SKM-1 treated with dmso at 0.1 percent for 144 hours (cell line): Measurements from ENCODE around the gene CD93.

ENCODE experiments used
- DNase-seq: peaks from one replicate; lab custom pipeline; 2025; ENCODE audit not compliant: unreplicated experiment; lab: John Stamatoyannopoulos, UW

Gene CD93

DNA sequence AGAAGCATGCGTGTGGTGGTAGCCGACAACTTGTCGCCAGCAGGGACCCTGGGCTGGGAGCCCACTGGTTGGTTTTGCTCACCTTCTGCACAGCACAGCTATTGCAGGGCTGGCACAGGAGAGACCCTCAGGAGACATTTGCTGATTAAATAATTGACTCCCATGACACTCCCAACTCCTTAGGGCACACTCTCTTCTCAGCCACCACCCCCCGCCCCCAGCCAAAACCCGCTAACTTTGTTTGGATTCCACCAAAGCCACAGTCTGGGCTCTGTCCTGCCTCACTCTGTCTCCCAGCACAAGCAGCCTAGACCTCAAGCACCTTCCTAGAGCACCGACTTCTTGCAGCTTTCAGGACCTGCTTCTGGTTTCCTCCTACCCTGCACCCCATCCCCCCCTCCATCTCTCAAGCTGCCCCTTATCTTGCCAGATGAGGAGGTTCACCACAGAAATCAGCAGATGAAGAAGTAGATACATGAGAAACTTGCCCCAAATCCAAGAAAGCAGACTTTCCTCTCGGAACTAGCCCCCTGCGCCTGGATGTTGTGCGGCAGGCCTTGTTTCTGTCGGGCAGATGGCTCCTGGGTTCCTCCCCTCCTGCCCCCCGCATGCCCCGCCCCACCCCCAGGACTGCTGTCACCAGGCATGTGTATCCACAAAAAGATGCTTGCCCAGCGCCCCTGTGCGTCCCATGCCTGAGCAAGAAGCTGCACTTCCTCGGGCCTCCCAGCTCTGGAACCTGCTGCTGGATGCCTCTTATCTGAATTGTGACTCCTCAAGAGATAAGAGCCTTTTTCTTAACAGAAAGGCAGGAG, 35.0 kb upstream of the CD93 start:
- no peak for DNase-seq

DNA sequence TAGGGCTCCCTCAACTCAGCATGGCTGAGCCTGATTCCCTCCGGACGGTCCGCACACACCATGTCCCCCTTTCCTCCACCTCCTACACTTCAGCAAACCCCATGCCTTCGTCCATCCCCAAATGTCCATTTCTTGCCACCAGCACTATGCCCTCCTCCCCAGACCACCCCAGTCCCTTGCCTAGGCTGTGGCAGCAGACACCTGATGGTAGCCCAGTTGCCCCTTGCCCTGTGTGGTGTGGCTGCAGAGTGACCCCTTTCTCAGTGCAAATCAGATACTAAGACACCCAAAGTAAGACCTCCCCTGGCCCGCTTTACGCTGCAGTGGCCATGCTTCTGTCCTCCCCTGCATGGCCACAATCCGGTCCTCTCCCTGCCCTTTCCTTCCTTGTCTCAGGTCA, 34.1 kb upstream of the CD93 start:
- no peak for DNase-seq

DNA sequence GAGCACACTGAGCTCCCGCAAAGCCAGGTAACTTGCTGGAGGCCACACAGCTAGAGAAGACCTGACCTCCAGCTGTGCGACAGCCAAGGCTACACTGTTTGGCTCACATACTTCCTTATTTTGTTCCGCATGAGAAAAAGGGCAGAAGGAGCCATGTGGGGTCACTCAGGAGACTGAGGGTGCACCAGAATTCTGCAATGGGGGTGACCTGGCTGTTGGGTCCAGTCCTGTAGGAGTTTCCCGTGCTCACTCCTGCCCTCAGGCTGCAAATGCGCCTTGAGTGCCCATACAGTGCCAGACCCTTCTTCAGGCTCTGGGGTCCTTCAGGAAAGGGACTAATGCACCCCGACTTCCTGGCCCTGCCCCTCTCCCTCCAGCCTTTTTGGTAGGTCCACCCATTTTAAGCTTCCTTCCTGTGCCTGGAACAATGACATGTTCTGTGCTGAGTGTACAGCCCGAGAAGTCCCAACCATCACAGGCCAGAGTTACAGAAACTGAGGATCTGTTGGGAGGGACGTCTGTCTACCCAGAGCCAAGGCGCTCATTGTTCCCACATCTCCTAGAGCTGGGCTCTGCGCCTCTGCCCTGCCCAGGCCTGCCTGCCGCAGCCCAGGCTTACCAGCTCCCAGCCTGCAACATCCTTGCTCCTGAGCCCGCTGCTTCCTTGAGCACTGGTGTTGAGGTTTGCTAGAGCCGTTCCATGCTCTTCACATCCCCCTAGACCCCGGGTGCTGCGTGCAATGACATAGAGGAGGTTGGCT, 33.5 kb upstream of the CD93 start:
- no peak for DNase-seq

DNA sequence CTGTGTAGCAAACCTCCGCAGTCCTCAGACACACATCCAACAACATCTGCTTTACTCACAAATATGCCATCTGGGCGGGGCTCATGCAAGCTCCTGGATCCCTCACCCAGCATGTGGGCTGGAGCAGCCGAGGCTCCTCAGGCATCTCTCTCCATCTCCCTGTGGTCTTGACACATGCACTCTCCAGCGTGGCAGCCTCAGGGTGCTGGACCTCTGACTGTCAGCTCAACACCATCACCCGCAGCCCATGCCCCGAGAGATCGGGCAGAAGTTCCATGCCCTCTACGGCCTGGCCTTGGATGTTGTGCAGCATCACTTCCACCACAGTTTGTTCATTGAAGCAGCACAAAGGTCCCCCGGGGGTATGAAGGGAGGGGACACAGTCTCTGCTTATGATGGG, 32.6 kb upstream of the CD93 start:
- no peak for DNase-seq

DNA sequence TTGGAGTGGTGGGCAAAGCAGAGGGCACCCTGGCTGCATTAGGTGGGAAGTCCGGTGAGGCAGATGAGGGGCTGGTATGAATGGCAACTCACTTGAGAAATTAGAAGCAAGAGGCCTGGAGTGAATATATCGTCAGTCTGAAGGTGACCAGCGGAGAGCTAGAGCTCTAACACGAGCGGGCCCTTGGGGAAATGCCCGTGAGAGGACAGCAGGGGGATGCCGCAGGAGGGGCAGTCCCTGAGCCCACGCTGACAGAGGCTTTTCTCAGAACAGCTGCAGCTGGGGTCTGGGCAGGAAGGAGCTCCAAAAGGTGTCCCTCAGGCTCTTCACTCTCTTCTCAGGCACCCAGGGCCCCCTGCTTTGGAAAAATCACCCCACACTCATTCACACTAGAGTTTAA, 32.0 kb upstream of the CD93 start:
- DNase-seq: no peak

DNA sequence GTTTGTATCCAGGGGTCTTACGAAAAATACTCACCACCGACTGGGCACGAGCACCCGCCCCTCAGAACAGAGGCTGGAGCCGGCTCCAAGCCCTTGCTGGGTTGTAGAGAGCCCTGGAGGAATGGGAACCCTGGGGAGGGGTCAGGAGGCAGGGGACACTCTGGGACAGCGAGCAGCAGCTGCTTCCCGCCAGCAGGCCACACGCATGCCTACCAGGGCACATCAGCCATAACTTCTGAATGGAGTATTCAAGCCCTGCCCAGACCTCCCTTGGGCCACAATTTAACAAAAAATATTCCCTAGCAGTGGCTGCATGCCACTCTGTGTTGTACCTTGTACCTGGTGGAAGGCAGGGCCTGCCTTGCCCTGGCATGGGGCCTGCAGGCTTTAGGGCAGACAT, 31.6 kb upstream of the CD93 start:
- DNase-seq: no peak

DNA sequence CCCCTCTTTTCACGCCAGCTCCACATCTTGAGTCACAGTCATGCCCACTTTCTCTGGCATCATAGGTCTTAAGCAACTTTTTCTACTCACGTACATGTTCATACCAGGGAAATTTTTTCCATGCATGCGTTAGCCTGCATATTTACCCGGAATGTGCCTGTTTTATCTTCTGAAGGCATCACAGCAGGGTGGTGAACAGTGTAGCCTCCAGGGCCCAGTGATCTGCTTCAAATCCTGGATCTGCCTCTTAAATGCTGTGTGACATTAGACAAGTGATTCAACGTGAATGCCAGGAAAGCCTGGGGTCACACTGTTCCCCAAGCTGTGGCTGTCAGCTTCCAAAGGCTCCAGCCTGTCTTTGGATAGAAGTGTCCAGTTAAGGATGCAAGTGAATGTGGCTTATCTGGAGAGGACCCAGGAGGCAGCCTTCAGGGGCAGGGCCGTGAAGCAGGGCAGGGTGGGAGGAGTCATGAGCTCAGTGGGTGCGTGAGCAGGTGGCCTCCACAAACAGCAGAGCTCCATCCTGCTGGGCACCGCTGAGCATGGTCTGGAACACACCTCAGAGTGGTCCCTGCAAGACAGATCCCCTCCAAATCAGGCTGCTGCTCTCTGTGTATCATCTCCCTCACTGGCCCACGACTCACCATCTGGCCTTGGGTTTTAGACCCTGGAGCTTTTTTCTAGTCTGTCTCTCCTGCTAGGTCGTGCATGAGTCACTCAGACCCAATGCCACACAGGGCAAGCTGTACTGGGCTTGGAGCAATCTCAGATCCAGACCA, 30.4 kb upstream of the CD93 start:
- DNase-seq: no peak

DNA sequence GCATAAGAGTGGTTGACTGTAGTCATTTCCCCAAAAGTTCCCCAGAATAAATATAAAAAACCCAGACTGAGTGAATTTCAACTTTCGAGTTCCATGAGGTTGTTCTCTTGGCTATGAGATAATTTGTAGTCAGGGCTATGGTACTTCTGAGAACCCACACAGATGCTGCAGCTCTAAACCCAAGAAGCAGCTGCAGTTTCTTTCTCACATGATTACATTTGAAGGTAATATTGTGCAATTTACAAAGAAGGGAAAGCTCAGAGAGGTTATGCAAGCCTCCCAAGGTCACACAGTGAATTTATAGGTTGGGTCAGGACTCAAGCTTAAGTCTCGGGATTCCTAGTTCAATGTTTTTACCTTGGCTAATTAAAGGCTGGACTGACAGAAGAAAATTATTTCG, 29.7 kb upstream of the CD93 start:
- peak; percentile 62 for DNase-seq

DNA sequence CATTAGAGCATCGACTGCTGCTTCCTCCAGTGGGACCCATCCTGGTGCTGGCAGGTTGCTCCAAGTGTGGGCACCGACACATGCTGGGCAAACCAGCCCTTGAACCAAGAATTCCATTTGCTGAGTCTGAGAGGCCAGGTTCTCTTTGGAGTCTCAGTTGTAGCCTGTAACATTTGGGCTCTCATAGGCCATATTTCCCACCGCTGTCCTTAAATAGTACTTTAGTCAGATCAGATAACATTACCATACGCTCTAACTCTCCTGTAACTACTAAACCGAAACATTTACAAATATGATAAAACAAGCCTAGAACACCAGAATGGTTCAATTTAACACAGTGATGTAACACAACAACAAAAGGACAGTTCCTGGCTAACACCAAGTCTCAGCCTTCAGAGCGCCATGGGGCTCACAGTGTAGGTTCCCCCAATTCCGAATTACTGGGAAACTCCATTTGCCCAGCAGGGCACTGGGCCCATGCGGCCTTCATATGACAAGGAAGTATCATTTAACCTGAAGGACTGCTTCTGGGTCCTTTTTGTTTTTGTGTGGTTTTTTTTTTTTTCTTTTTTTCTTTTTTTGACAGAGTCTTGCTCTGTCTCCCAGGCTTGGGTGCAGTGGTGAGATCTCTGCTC, 28.4 kb upstream of the CD93 start:
- DNase-seq: no peak

DNA sequence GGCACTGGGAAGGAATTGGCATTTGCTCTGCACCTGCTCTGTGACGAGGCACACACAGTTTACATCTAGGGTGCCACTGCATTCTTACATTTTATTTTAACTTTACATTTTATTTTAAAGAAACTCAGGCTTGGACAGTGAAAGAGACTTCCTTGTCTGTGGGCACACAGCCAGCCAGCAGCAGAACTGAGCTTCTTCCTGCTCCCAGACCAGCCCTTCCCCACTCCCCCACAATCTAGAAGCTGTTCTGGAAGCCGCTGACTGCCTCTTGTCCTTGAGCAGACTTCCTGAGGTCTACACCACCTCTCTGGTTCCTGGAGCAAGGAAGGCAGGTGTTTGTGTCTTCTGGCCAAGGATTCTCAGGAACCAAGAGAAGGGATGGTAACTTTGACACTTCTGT, 27.9 kb upstream of the CD93 start:
- DNase-seq: peak; percentile 26

DNA sequence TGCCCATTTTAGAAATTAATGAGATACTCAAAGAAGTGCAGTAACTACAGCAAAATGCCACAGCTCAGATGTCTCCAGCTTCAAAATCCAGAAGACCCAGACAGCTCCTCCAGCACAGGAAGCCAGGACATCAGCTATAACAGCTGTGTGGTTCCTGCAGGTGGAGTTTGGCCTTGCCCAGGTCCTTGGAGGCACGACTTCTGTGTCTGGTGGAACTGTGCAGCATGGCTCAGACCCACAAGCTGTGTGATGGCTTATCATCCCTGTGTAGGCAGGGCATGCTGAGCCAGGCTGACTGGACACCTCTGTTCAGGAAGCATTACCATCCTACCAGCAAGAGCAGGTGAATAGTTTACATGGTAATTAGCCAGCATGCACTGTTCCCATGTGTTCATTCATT, 26.5 kb upstream of the CD93 start:
- no peak for DNase-seq

DNA sequence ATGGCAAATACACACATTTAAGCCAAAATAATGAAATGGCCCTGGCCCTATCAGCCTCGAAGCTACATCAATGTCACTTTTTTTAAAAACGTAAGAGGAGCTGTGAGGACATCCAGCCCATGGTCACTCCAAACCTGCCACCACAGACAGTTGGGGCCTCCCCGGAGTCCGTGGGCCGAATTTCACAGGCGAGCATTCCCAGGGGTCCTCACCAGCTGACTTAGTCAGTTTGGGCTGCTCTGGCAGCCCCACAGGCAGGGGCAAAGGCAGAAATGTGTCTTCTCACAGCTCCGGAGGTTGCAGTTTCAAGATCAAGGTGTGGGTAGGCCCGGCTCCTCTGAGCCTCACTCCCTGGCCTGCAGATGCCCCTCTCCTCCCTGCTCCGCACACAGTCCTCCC, 25.8 kb upstream of the CD93 start:
- DNase-seq: no peak

DNA sequence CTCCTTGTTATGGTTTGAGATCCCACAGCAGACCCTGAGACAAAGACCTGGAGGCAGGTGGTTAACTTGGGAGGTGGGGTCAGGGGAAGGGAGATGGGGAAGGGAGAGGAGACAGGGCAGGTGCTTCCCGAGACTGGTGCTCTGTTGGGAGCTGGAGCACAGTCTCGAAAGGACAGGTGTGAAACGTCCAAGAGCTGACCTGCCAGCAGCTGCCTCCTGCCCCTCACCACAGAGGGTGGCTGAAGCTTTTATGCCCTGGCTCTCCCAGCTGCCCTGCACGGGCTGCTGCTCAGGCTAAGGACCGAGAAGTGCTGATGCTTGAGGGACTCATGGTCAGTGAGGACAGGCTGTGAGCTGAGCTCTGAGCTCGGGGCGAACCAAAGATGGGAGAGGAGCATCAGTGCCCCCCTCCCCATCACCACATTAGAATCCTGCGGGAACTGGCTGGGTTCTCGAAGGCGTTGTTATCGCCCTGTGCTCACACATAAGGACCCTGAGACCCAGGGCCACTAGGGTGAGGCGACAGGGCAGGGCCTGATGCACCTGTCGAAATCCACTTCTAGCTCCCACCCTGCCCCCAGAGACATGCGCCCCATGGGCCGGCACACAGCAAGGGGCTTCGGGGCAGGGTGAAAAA, 25.3 kb upstream of the CD93 start:
- no peak for DNase-seq

DNA sequence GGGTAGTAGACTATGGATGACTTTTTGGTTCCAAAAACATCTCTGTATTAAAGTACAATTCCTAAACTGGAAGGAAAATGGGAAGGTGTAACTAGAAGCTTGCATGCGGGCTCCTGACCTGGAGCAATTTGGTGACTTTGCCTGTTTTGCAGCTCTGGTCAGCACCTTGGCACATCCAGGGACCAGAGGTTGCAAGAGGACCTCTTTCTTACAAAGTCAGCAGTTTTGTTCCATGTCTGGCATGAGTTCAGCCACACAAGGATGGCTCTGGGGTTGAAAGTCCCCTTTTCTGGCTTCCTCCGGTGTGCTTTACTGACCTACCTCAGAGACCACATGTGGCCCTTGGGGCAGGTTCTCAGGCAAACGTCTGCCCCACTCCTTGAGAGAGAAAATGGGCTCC, 22.7 kb upstream of the CD93 start:
- no peak for DNase-seq

DNA sequence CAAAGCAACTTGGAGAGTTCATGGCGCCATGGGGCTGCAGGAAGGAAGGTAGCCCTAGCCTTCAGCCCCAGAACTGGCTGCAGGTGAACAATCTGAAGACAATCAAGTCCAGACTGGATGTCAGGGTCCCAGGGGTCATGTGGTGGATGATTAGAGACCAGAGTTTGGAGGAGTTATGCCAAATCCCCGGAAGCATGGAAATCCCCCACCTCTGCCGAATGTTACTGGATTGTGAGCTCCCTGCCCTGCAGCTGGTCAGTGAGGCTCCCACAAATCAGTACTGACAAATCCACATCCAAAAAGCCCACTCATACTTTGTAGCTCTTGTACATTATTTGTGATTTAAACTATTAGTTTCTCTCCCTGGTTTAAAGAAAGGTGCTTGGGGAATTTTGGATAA, 21.3 kb upstream of the CD93 start:
- DNase-seq: no peak

DNA sequence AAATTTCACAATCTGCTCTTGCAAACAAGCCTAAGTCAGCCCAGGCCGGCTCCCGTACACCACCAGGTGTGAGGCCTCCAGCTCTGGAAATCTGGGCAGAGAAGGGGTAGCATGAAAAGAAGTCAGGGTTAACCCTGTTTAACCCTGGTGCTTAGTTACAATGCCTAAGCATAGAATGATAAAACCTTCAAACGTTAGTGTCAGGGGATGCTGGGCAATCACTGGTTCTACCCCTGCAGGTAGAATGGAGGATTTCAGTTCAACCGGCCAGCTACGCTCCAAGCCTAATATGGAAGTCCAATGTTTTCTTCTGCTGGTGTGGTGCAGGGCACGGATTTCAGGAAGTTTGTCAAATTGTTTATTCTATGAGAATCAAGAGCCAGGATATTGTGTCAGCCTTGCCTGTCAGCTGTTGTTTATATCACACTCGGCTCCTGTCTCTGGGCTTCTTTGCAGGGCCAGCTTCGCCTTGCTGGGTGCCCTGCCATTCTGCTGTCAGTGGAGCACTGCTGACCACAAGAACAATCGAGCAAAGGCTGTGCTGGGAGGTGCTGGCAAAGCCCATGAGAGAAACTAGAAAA, 20.2 kb upstream of the CD93 start:
- DNase-seq: no peak

DNA sequence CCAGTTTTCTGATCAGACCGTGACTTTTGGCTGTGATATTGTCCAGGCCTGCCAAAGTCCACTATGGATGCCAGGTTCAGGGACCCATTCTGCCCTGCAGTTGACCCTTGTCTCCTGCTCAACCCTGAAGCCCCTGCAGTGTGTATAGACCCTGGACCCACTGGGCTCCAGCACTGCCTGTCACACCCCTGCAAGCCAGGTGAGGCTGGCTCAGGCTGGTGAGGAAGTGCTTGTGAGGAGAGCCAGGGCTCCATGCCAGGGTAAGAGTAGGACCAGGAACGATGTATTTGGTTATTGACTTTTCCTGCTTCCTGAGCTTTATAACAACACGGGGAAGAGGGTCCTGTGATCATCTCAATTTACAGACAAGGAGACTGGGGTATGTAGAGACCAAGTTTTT, 19.1 kb upstream of the CD93 start:
- DNase-seq: no peak

DNA sequence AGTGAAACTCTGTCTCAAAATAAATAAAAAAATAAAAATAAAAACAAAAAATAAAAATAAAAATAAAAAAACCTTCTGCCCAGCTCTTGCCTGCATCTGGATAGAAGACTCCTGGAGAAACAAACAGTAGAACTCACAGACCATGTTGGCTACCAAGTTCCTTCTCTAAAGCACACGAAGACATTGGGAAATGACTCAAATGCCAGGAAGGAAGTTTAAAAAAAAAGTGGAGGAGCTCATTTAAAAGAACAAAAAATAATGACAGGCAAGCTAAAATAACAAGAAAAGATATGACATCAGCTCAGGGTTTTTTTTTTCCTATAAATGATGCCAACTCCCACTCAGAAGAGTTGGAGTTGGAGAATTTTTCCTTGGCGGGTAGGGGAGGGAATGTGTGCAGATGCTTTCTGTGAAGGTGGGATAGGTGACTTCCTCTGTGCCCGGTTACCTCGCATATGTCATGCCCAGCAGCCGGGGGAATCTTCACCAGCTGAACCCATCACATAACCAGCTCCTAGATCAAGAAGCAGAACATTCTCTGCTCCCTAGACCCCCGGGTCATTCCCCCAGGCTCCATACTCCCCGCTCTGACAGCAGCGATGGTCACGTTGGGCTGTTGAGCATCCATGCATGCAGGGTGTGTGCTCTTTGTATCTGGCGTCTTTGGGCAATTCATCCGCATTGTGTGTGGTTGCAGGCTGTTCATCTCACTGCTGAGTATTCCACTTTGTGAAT, 17.3 kb upstream of the CD93 start:
- peak; percentile 48 for DNase-seq

DNA sequence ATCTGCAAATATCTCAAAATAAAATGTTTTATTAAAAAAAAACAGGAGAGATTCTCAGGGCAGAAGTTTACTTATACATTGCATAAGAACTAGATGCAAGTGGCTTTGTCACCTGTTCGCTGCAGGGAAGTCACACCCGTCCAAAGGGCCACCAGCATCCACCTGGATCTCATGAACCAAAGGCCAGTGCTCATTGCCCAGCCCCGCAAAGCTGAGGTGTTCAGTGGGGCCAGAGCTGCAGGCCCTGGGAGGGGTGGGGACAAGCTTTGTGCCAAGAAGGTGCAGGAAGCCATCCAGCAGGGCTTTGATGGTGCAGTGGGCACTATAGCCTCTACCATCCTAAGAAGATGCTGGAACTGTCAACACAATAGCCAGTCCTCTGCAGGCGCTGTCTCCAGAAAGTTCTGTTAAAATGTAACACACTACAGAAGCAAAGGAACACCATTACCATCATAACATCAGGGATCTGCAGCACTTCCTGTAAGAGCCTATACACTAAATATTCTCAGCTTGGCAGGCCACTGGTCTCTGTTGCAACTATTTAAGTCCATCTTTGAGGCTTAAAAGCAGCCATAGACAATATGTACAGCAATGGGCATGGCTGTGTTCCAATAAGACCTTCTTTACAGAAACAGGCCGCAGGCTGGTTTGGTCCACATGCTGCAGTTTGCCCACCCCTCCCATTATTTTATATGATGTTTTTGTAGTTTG, 15.7 kb upstream of the CD93 start:
- DNase-seq: no peak
